Fibroblast of villous mesenchyme (primary cell): ENCODE results near the gene KDM6A. TPM values are rescaled to one million over a fixed set of nuclear protein-coding genes. Genes with fewer than 3 reads are reported as not detected.
A peak's percentile ranks its signal among the peaks of the same experiment; 100 is the strongest.

Source experiments
- DNase-seq: peaks from one replicate; pipeline ENCODE4 v3.0.0-alpha.2; 2010; ENCODE audit warnings: low read depth
- H3K4me3 ChIP-seq: 2 replicates; pipeline ENCODE4 v1.5.1; 2011; ENCODE audit warnings: low read depth, mild to moderate bottlenecking, low read length
- CTCF ChIP-seq: IDR thresholded peaks from 2 replicates; pipeline ENCODE4 v1.5.1; 2012; ENCODE audit warnings: low read depth, mild to moderate bottlenecking, low read length; ENCODE audit not compliant: insufficient read depth
- total RNA-seq: library from RNA; depleted of rRNA; stranded (reverse); fragments of >200 nt; gene quantifications from 2 replicates; pipeline ENCODE4 v1.2.3, GENCODE V29; 2012

The KDM6A gene
- total RNA-seq, 1 donor = 27.6 TPM

- H3K4me3 ChIP-seq = no peak overlapping the region
- peak; percentile 66 for DNase-seq
- TF ChIP-seq CTCF = no peak
Measured at GRCh38 chrX:44971674-44972073, 98.7 kb downstream of the KDM6A start.

- H3K4me3 ChIP-seq = no peak overlapping the region
- DNase-seq = no peak
- no peak for TF ChIP-seq CTCF
Measured at GRCh38 chrX:44972132-44972531, 99.1 kb downstream of the KDM6A start.

- DNase-seq = no peak
- H3K4me3 ChIP-seq = no peak overlapping the region
- no peak for TF ChIP-seq CTCF
Measured at GRCh38 chrX:44973420-44973932, 100.5 kb downstream of the KDM6A start.

- TF ChIP-seq CTCF = no peak
- no peak overlapping the region for H3K4me3 ChIP-seq
- DNase-seq = peak; percentile 41
Measured at GRCh38 chrX:44974451-44974850, 101.5 kb downstream of the KDM6A start.

- no peak overlapping the region for H3K4me3 ChIP-seq
- no peak for TF ChIP-seq CTCF
- no peak for DNase-seq
Measured at GRCh38 chrX:44975666-44976263, 102.8 kb downstream of the KDM6A start.

GRCh38 chrX:44978976-44979375, 106.0 kb downstream of the KDM6A start:
- no peak overlapping the region for H3K4me3 ChIP-seq
- TF ChIP-seq CTCF = no peak
- DNase-seq = no peak

GRCh38 chrX:44980403-44980802, 107.4 kb downstream of the KDM6A start:
- no peak for DNase-seq
- no peak overlapping the region for H3K4me3 ChIP-seq
- no peak for TF ChIP-seq CTCF
